GM10847 (cell line): ENCODE data around the gene FAT4.

Experiments
- POLR2A ChIP-seq: IDR thresholded peaks from 2 replicates; pipeline ENCODE4 v1.6.1; 2011; ENCODE audit not compliant: insufficient read length; ENCODE audit errors: extremely low read depth

The FAT4 gene

GRCh38 chr4:125314676-125315575 lies at the start of gene FAT4:
Gene FAT4 (plus strand): TSS chr4:125314955. CDS start chr4:125316412, 1,457 bp downstream.
- TF ChIP-seq POLR2A: no peak

DNA sequence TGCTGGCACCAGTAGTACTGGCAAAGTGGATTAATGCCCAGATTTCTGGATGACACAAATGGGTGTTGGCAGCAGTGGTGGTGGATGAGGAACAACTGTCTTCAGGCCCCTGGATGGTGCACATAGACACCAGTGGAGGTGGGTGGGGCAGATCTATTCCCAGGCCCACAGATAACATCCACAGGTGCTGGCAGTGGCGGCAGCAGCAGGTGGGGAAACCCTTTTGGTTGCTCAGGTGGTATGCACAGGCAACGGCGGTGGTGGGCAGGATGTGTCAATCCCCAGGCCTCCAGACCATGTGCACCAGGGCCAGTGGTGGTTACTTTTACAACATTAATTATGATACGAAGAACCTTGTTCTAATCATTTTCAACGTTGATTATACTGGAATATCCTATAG lies 48.9 kb upstream of the FAT4 start:
- TF ChIP-seq POLR2A: no peak

DNA sequence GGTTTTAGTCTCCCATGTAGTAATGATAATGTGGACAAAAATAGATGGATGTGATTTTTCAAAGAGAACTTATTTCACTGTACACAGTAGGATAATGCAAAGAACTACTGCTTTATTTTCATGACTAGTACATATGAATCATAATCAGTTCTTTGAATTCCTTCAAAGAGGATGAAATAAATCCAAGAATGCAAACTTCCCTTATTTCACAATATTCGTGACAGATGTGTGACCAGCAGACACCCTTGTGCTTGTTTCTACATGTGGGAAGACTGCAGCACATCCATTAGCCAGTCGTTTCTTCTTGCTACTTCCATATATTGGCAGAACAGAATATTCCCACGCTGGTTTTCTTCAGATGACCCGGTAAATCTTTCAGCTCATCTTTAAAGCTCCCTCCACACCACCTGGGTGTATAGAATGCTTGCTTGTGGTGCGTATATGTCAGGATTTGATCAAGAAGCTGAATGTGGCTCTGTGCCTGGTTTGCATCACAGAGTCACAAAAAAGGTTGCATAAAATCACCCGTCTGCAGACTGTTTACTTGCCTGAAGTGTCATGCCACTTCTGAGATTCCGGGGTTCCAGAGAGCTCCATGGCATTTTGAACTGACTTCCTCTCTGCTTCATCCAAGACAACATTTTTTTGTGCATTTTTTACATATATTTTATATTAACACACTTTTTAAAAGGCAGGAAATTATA lies 47.7 kb upstream of the FAT4 start:
- no peak for TF ChIP-seq POLR2A

GRCh38 chr4:125267630-125268029 lies 47.1 kb upstream of the FAT4 start:
- no peak for TF ChIP-seq POLR2A

GRCh38 chr4:125268068-125268755 lies 46.5 kb upstream of the FAT4 start:
- no peak for TF ChIP-seq POLR2A

GRCh38 chr4:125276811-125277210 lies 37.9 kb upstream of the FAT4 start:
- TF ChIP-seq POLR2A: no peak

DNA sequence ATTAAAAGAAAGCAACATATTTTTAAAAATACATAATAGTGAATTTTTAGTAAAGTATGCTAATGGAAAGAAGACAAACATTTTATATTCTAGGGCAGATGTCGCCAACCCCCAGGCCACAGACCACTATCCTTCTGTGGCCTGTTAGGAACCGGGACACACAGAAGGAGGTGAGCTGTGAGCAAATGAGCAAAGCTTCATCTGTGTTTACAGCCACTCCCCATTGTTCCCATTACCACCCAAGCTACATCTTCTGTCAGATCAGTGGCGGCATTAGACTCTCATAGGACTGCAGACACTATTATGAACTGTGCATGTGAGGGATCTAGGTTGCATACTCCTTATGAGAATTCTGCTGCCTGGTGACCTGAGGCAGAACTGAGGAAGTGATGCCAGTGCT lies 37.0 kb upstream of the FAT4 start:
- TF ChIP-seq POLR2A: no peak

DNA sequence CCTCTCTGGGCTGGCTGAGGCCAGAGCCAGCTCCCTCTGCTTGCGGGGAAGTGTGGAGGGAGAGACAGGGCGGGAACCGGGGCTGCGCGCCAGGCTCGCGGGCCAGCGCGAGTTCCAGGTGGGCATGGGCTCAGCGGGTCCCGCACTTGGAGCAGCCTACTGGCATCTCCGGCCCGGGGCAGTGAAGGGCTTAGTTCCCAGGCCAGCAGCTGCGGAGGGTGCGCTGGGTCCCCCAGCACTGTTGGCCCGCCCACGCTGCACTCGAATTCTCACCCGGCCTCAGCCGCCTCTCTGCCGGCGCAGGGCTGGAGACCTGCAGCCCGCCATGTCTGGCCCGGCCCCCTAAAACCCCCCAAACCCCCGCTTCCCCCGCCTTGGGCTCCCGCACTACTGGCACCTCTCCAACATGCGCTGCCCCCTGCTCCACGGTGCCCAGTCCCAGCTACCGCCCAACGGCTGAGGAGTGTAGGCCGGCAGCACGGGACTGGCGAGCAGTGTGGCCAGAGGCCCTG lies 33.8 kb upstream of the FAT4 start:
- no peak for TF ChIP-seq POLR2A

GRCh38 chr4:125283707-125284279 lies 31.0 kb upstream of the FAT4 start:
- TF ChIP-seq POLR2A: no peak

- TF ChIP-seq POLR2A: no peak
Observed at GRCh38 chr4:125297116-125297515, 17.6 kb upstream of the FAT4 start.

- no peak for TF ChIP-seq POLR2A
Observed at GRCh38 chr4:125303058-125303457, 11.7 kb upstream of the FAT4 start.

- no peak for TF ChIP-seq POLR2A
Observed at GRCh38 chr4:125303821-125304220, 10.9 kb upstream of the FAT4 start.

DNA sequence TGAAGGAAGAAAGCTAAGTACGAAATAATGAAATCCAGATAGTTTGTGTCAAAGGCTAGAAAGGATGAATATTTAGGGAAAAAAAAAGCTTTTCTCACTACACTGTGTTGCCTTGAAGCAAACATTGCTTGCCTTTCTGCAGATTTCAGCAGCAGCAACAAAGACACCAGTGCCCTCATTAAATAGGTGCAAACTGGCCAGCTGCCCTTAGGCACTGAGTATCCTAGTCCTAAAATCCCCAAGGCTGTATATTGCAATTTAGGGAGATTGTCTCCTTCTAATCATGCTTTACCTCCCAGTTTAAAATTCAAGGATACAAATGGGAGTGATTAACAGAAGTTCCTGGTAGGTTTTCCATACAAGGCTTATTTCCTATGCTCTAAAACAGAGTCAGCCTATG lies 8.6 kb upstream of the FAT4 start:
- no peak for TF ChIP-seq POLR2A

DNA sequence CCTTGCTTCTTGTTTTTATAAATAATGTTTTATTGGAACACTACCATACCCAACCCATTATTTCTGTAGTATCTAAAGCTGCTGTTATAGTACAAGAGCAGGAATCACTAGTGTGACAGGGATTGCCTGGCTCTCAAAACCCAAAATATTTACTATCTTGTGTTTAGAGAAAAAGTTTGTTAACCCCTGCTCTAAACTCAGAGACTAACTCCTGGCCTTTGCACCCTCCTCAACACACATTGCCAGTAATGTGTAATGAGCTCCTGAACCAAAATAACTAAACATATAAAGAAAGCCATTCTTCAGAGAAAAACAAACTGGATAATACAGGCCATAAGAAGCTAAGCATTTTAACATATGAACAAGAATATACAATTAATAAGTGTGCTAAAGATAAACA lies 8.2 kb upstream of the FAT4 start:
- no peak for TF ChIP-seq POLR2A

DNA sequence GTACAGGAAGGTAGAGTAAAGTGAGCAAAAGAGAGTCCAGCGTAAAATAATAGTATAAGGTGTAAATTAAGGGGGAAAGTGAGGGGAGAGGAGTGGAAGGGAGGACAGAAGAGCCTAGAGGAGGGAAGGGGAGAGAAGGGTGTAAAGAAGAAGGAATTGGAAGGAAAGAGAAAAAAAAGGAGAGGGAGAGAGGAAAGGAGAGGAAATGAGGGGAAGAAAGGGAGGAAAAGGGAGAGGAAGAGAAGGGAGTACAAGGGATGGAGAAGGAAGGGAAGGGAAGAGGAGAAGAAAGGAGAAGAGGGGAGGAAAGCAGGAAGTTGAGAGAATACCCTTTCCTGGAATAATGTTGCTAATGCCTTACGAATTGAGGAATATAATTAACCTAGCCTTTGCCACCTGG lies 3.3 kb upstream of the FAT4 start:
- no peak for TF ChIP-seq POLR2A

GRCh38 chr4:125313497-125313896 lies 1.3 kb upstream of the FAT4 start:
- no peak for TF ChIP-seq POLR2A
